ENCODE measurements around the gene KRTAP10-3.
"Not testable (repeated sequence)": the region's sequence is repeated elsewhere in the genome, so short reads cannot be mapped to it uniquely, and the experiment has no call there.

The KRTAP10-3 gene, protein sequence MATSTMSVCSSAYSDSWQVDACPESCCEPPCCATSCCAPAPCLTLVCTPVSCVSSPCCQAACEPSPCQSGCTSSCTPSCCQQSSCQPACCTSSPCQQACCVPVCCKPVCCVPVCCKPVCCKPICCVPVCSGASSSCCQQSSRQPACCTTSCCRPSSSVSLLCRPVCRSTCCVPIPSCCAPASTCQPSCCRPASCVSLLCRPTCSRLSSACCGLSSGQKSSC

DNA sequence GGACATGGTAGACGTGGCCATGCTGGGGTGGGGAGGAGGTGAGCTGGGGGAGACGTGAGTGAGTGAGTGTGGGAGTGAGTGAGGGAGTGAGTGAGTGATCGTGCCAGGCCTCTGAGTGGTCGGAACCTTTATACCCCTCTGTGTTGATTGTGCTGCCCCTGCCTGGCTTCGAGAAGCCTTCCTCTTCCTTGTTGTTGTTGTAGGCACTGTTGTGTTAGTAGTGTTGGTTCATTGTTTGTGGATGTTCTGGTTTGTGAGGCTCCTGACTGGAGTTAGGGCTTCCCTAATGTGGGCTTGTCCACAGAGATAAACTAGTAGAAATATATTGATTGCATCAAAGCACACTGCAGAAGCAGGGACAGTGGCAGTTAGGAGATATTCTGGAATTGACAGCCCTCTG lies at the start of gene KRTAP10-3:
Gene KRTAP10-3 (minus strand): TSS at position 101 of the 400 bp plus-strand sequence. CDS start 80 bp downstream, at position 21.
- no peak for DNase-seq

DNA sequence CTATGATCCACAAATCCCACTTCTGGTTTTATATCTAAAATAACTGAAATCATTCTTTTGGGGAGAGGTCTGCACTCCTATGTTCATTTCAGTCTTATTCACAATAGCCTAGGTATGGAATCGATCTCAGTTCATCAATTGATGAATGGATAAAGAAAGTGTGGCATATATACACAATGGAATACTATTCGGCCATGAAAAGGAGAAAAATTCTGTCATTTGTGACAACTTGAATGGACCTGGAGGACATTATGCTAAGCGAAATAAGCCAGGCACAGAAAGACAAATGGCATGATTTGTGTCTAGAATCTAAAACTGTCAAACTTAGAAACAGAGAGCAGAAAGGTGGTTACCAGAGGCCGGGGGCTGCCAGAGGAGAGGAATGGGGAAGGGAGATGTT lies 47.9 kb upstream of the KRTAP10-3 start:
- DNase-seq = no peak

DNA sequence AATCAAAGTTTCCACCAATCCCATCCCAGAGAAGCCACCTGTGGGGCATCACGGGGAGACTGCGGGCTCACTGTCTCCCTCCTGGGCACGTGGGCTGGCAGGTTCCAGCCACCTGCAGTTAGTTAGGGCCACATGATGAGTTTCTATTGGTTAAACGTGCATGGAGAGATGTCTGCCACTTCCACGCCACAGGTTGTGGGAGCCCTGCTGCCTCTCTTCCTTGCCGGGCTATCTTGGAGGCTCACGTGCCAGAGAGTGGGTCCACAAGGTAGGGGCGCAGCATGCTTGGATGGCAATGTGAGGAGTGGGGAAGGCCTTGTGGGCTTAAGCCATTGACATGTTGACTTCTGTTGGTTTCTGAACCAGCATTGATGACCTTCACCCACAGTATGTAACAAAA lies 45.3 kb upstream of the KRTAP10-3 start:
- no peak for DNase-seq

DNA sequence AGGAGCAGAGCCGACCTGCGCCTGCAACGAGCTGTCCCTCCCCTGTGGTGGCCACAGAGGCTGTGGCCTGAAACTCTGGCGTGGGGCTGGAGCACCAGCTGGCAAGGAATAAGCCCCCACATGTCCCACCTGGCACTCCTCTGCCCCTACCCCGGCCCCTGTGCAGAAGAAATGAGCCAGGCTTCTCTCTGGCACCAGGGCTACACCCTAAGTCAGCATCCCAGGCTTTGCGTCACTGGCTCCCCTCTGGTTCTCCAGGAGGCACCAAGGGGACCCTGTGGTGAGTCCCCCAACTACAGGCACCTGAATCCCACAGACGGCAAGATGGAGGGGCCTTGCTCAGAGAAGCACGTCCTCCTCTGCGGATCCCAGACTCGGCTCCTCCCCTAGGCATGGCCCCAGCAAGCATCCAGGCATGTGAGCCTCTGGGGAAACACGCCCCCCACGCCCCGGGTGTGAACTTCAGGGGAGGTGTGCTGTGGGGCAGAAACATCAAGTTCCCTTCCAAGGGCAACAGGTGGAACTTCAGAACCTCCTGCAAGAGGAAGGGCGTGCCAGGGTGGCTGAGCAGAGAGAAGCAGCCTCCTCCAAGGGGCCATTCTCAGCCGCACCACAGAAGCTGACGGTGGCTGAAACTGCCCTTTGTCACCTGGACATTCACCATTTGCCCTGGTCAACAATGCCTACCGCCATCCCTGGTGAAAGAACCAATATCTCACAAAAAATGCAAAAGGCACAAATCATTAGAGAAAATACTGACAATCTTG lies 44.7 kb upstream of the KRTAP10-3 start:
- DNase-seq = no peak

DNA sequence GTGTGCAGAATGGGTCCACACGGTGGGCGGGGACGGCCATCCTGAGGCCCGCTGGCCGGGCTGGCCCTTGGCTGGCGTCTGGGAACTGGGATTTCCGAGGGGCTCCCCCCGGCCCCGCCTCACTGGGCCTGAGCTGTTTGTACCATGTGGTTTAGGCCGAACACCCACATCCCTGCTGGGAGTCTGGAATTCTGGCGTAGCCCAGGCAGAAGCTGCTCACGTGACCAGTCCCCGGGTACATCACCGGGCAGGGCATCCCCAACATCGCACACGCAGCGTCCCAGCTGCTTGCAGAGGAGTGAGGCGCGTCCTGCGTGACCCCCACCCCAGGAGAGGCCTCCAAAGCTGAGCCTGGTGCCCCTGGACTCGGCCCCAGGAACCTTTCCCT lies 43.9 kb upstream of the KRTAP10-3 start:
- DNase-seq = no peak

DNA sequence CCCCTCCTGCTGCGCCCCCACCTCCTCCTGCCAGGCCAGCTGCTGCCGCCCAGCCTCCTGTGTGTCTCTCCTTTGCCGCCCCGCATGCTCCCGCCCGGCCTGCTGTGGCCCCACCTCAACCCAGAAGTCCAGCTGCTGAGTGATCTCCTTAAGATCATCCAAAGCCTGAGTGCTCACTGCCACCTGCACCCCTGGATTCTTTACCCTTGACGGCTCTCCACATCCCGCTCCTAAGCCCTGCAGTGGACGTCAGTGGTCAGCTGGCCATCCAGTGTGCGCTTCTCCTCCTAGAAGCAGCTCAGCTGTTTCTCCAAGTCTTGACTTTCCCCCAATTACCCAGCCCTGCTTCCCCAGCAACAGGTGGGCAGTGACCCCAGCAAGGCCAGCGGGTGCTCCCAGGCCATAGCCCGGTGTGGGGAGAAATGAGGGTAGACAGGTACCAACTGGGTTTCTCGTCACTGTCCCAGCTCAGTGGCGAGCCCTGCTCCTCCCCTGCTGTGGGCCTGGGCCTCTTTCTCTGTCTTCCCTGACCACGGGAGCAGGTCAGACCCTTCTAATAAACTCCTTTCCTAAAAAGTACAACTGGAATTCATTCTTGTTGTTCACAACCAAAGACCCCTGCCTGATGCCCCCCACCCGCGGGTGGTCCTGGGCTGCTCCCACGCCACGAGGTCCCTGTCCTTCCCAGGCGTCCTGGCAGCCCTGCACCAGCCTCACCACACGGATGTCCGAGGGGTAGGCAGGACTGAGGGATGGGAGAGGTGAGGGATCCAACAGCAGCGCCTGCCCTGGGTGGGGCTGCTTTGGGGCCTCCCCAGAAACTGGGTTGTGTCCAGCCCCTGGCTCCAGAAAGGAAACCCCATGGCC lies 43.2 kb upstream of the KRTAP10-3 start:
- no peak for DNase-seq

DNA sequence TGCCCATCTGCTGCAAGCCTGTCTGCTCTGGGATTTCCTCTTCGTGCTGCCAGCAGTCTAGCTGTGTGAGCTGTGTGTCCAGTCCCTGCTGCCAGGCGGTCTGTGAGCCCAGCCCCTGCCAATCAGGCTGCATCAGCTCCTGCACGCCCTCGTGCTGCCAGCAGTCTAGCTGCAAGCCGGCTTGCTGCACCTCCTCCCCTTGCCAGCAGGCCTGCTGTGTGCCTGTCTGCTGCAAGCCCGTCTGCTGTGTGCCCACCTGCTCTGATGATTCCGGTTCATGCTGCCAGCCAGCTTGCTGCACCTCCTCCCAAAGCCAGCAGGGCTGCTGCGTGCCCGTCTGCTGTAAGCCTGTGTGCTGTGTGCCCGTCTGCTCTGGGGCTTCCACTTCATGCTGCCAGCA lies 42.5 kb upstream of the KRTAP10-3 start:
- not testable (repeated sequence) for DNase-seq

DNA sequence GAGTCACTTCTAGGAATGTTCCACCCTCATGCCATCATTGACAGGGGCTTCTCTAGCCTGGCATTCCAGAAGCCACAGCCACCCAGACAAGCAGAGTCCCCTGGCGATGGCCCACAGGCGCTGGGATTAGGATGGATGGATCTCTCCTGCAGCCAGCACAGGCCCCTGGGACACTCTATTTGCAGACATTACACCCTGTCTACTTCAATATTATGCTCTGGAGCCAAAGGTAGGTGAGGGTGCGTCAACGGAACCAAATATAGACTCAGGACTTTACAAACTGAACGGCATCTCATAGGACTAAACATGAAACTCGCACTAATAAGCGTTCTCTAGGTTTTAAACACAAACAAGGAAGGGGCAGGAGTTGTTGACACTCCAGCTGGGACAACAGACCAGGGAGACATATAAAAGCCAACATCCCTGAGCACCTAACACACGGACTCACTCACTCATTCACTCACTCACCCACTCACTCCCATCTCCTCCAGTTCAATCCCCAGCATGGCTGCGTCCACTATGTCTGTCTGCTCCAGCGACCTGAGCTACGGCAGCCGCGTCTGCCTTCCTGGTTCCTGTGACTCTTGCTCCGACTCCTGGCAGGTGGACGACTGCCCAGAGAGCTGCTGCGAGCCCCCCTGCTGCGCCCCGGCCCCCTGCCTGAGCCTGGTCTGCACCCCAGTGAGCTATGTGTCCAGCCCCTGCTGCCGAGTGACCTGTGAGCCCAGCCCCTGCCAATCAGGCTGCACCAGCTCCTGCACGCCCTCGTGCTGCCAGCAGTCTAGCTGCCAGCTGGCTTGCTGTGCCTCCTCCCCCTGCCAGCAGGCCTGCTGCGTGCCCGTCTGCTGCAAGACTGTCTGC lies 41.8 kb upstream of the KRTAP10-3 start, which contains the start of gene KRTAP10-7:
Gene KRTAP10-7 (plus strand): TSS at position 480 of the 861 bp plus-strand sequence. CDS start 25 bp downstream, at position 505.
- not testable (repeated sequence) for DNase-seq

DNA sequence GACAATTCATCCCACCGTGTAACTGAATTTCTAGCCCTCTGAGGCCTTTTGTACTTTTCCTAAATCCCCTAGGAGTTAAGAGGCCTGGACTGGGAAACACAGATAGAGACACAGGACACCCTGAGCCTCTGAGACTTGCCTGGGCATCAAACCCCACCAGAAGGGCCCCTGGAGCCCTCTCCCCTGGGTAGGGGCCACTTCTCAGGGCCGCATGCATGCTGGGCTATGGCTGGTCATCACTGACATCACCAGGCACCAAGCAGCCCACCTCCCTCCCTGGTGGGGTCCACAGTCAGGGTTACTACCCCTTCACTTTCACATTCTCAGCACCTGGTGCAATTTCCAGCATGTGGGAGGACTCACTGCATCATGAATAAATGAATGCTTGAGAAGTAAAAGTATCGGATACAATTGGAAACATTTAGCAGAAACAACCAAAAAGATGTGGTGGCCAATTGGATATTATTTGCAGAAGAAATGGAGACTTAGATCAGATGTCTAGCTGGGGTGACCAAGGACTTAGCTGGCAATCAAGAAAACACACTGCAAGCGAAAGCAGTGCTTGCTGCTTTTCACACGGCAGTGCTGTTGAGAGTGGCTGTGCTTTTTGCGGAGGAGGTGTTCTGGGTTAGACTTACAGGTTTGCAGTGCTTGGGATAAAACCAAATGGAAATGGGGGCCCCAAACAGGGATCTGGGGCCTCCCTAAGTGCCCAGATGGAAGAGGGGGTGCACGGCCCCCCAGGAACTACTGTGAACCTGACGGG lies 40.9 kb upstream of the KRTAP10-3 start:
- no peak for DNase-seq

DNA sequence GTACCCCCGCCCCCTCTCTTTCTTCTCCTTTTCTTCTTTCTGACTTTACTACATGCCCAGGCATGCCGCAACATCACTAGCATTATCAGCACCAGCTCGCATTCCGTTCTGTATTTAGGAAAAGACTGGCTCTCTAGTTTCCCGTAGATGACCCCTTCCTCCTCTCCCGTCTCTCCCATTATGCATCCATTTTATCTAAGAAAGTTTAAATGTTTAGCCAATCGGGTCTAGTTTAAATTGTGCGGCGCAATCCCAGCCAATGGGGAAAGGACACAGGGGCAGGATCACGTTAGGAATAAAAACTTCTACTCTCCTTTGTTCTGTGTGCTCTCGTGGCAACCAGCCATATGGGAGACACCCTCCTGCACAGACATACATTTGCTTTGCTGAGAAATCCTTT lies 39.5 kb upstream of the KRTAP10-3 start:
- no peak for DNase-seq

DNA sequence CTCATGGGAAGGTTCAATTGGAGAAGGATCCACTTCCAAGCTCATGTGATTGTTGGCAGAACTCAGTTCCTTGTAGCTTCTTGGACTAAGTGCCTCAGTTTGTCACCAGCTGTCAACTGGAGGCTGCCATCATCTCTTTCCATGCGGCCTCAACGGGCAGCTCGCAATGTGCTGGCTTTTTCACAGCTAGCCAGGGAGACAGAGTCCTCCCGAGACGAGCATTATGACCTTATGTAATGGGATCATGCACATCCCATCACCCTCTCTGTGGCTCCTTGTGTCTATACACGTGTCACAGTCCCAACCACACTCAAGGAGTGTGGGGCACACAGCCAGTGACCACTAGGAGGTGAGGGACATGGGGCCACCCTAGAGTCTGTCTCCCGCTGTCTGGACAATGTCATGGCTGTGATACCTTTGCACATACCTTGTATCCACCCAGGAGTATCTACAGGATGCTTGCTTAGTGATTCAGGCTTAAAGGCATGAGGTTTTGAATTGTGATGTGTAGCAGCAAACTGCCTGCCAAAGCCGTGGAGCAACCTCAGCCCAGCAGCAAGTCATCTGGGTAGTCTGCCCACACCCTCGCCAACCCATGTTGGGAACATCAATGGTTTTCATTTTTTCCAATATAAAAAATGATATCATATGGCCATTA lies 37.6 kb upstream of the KRTAP10-3 start:
- DNase-seq = no peak

DNA sequence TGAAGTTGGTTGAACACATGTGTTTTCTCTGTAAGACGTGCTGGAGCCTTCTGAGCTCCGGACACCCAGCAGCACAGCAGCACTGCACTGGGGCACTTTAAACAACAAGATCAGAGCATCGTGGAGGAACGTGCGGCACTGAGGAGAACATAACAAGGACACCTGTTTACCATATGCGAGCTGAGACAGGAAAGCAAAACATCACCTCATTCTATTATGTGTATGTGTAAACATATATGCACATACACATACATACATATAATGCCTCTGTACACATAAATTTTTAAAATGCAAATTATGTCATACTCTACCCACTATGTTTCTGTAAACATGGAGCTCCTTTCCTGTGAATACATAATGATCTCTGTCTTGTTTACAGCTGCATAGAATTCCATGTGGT lies 36.9 kb upstream of the KRTAP10-3 start:
- no peak for DNase-seq

DNA sequence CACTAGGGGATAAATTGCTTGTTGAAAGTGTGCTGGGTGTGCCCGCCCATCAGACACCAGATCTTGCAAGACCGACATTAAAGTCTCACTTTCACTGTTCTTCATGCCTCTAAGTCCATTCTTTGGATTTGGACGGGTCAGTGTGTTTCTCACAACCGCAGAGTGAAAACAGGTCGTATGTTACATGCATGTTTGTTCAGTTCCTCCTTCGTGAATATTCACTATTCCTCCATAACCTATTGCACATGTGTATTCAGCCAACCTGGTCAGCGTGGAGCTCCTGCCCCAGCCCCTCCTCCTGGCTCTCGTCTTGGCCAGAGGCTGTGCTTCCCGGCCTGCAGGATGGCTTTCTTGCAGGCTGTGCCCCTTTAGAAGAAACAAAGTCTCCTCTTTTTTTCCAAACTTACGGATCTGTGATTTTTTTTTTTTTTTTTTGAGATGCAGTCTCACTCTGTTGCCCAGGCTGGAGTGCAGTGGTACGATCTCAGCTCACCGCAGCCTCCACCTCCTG lies 35.9 kb upstream of the KRTAP10-3 start:
- DNase-seq = no peak

DNA sequence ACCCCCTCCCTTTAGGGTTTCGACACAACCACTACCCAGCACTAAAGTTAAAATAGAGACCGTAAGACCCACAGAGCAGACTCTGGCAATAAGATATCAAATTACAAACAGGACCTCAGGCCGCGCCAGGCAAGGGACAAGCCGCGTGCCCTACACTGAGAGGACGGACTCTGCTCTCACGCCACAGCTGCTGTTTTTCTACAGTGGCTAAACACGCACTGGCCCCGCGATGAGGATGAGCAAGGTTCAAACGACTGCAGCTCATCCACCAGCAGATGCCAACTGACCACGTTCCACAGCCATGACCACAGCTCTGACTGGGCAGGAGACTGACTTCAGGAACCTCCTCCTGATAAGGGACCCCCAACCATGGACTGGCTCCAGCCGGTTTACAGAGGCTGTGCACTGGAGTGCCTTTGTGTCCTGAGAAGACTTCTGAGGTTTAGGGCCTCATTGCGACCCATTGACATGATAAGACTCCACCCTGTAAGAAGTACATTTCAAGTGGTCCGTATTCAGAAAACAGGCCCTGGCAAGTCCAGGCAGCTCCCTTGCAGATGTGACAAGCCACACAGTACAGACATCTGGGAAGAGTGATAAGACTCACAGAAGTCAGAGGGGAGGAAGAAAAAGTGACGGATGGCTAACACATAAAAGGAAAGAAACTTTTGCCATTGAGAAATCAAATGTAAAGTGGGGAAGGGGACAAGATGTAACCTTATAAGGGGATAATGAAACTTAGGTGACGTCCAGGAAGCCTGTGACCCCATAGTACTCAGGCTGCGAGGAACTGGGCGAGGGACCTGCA lies 35.2 kb upstream of the KRTAP10-3 start:
- DNase-seq = no peak

DNA sequence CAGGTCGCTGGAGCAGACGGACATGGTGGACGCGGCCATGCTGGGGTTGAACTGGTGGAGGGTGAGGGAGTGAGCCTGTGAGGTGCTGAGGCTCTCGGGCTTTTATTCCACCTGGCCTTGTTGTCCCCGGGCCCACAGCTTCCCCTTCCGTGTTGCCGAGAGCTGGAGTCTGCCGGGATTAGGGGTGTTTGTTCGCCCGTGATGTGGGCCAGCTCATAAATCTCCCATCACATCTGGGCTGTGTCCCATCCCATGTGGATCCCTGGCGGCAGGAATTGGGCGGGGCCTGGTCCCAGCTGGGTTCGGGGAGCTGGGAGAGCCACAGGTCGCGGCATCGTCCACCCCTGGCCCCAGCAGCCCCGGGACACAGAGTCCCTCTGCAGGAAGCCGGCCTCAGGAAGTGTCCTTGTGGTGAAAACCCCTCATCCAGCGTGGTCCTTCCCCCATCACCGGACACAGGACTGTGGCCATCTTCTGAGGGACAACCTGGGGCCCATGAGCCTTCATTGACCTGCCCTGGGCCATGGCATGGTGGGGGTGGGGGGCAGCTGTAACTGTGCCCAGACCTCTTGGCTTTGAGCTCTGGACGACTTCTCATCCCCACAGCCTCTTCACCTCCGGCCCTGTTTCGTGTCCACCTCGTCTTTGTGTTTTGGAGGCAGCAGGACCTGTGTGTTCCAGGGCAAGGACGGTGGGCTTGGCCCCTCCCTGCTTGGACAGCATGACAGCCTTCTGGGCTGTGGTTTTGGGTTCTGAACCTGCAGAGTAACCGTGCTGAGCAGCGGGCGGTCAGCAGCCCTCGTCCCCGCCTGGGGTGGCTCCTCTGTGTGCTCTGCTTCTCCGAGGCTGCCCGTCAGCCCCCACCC lies 34.1 kb upstream of the KRTAP10-3 start, which contains the start of gene KRTAP10-6:
Gene KRTAP10-6 (minus strand): TSS at position 60 of the 866 bp plus-strand sequence. CDS start 21 bp downstream, at position 39.
- DNase-seq = no peak

DNA sequence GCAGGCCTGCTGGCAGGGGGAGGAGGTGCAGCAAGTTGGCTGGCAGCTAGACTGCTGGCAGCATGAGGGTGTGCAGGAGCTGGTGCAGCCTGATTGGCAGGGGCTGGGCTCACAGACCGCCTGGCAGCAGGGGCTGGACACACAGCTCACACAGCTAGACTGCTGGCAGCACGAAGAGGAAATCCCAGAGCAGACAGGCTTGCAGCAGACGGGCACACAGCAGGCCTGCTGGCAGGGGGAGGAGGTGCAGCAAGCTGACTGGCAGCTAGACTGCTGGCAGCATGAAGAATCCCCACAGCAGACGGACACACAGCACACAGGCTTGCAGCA lies 33.2 kb upstream of the KRTAP10-3 start:
- not testable (repeated sequence) for DNase-seq

DNA sequence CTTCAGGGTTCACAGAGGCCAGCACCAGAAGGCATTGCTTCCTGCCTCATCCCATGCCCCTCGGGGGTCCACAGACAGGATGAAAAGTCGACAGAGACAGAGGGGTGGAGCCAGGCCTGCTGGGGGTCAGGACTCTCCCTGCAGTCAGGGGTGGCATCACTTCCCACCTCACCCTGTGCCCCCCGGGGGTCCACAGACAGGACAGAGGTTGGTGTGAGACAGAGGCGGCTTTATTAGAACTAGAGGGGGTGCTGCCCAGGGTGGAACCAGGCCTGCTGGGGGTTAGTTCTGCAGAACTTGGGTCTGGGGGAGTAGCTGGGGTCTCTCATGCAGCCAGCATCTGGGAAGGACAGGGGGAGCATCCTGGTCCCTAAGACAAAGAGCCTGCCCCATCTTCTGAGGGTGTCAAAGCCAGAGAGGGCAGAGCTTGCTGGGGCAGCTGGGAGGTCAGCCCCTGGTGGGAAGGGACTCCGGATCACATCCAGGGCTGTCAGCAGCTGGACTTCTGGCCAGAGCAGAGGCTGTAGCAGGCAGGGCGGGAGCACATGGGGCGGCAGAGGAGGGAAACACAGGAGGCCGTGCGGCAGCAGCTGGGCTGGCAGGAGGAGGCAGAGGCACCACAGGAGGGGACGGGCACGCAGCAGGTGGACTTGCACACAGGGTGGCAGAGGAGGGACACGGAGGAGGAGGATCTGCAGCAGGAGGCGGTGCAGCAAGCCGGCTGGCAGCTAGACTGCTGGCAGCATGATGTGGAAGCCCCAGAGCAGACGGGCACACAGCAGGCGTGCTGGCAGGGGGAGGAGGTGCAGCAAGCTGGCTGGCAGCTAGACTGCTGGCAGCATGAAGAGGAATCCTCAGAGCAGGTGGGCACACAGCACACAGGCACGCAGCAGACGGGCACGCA lies 32.6 kb upstream of the KRTAP10-3 start:
- not testable (repeated sequence) for DNase-seq

DNA sequence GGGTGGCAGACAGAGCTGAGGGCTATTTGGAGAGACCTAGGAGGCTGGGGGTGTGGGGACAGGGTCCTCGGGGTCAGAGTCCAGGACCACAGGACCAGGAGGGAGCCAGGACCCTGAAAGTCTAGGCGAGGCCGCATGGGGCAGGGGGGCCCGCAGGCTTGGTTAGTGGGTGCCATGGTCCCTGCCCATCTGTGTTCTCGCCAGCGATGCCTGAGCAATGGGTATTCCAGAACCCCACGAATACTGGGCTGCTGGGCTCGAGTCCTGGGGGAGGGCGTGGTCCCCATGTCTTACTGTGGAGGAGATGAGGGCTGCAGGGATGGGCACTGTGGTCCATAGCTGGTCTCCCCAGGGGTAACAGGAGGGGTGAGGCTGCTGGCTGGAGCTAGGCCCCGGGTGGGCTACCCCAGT lies 31.7 kb upstream of the KRTAP10-3 start:
- DNase-seq = no peak
